HepG2 (cell line): Measurements from ENCODE around the gene CACNA1D. TPM values are rescaled to one million over a fixed set of nuclear protein-coding genes. Genes with fewer than 3 reads are reported as not detected.

Experiments used
- ATAC-seq: fragments of 200-7000 bp; cut with Tn5 transposase; 3 replicates; pipeline ENCODE4 v1.9.1; 2020; ENCODE audit warnings: mild to moderate bottlenecking, moderate library complexity
- BruUV-seq: library from RNA; stranded (reverse); fragments of 400-500 nt; replicated peaks from 2 replicates; lab custom pipeline; 2021; lab: Mats Ljungman, UMichigan
- CTCF ChIA-PET: fragments of 300-600 bp; formaldehyde crosslinking; extraction: SDS; loops from one replicate; lab custom pipeline; 2021; ENCODE audit warnings: low total read pairs, inconsistent platforms, low intra/inter-chr PET ratio; lab: Yijun Ruan, JAX
- POLR2A ChIA-PET: fragments of 350-600 bp; sonication (Branson Sonifier 250); formaldehyde crosslinking; loops from one replicate; lab custom pipeline; 2020; ENCODE audit warnings: antibody characterized with exemption, inconsistent platforms; lab: Yijun Ruan, JAX
- DNase-seq: peaks from one replicate; pipeline ENCODE4 v3.0.0-alpha.2; 2015; ENCODE audit warnings: low spot score
- FAIRE-seq: peaks from 3 replicates; lab custom pipeline; 2011; peaks lifted over from hg19 to GRCh38; lab: Jason Lieb, UNC
- H2AFZ ChIP-seq: one replicate; pipeline ENCODE4 v1.6.1; 2011; ENCODE audit warnings: low read length, inconsistent platforms
- H3K27ac ChIP-seq: fragments of 300-600 bp; 3 replicates; pipeline ENCODE4 v1.8.0; 2011; ENCODE audit warnings: mixed run types, mild to moderate bottlenecking, mixed read lengths, low read length, inconsistent platforms; ENCODE audit not compliant: insufficient read depth; ENCODE audit errors: extremely low read length
- H3K27me3 ChIP-seq, 2 experiments: fragments of 200-600 bp in 1 of 2; 2 replicates in 1 of 2; 3 replicates in 1 of 2; pipeline versions ENCODE4 v1.6.0 to v1.8.0; 2011; ENCODE audit warnings: low read length in 2 of 2, mild to moderate bottlenecking in 2 of 2, moderate library complexity in 2 of 2, inconsistent platforms in 1 of 2; ENCODE audit not compliant: insufficient read depth in 2 of 2, control insufficient read depth in 1 of 2
- H3K36me3 ChIP-seq, 2 experiments: fragments of 200-600 bp in 1 of 2; replicated peaks in 1 of 2; 2 replicates in 1 of 2; 3 replicates in 1 of 2; pipeline versions ENCODE4 v1.5.1 to v1.8.0; 2011; ENCODE audit warnings: low read length in 2 of 2, inconsistent platforms in 1 of 2; ENCODE audit not compliant: insufficient read depth in 2 of 2, control insufficient read depth in 1 of 2
- H3K4me1 ChIP-seq: 2 replicates; pipeline ENCODE4 v1.5.1; 2012; ENCODE audit warnings: low read length, inconsistent platforms; ENCODE audit not compliant: insufficient read depth
- H3K4me2 ChIP-seq: 2 replicates; pipeline ENCODE4 v1.6.0; 2011; ENCODE audit warnings: low read depth, low read length, inconsistent platforms
- H3K4me3 ChIP-seq, 3 experiments: fragments of 200-600 bp in 1 of 3; sonication (generic), shearing (Covaris generic) in 1 of 3; replicated peaks in 1 of 3; 2 replicates each; pipeline ENCODE4 v1.5.1; 2011 to 2016; ENCODE audit warnings: low read length in 3 of 3, inconsistent platforms in 2 of 3, low read depth in 2 of 3, mild to moderate bottlenecking in 2 of 3, control low read depth in 1 of 3, mixed read lengths in 1 of 3; ENCODE audit not compliant: insufficient read depth in 1 of 3
- H3K79me2 ChIP-seq: one replicate; pipeline ENCODE4 v1.6.1; 2011; ENCODE audit warnings: low read length, inconsistent platforms; ENCODE audit not compliant: insufficient read depth
- H3K9ac ChIP-seq: 2 replicates; pipeline ENCODE4 v1.6.0; 2011; ENCODE audit warnings: mild to moderate bottlenecking, low read depth, low read length, inconsistent platforms; ENCODE audit not compliant: insufficient read depth
- H3K9me3 ChIP-seq: 2 replicates; pipeline ENCODE4 v1.5.1; 2012; ENCODE audit warnings: mild to moderate bottlenecking, low read length
- H4K20me1 ChIP-seq: 2 replicates; pipeline ENCODE4 v1.6.0; 2011; ENCODE audit warnings: inconsistent platforms, mild to moderate bottlenecking, low read length, moderate library complexity; ENCODE audit not compliant: insufficient read depth
- ASH2L ChIP-seq: fragments of 300-600, 200-600 bp; sonication (generic); IDR thresholded peaks from 2 replicates; pipeline ENCODE4 v1.7.0; 2017; ENCODE audit warnings: low read depth, mild to moderate bottlenecking, moderate library complexity, mixed read lengths, low read length; ENCODE audit not compliant: insufficient read length
- CEBPZ ChIP-seq: IDR thresholded peaks from 2 replicates; pipeline ENCODE4 v1.6.1; 2012; ENCODE audit warnings: low read length, improper control_type of control experiment
- HNF1B ChIP-seq: sonication (generic); formaldehyde crosslinking; IDR thresholded peaks from 2 replicates; pipeline ENCODE4 v1.5.1; 2020; ENCODE audit warnings: mild to moderate bottlenecking, moderate library complexity, missing genetic modification reagents
- KAT8 ChIP-seq: IDR thresholded peaks from 2 replicates; pipeline ENCODE4 v1.6.1; 2016; ENCODE audit warnings: missing genetic modification reagents, missing compliant biosample characterization
- MED8 ChIP-seq: sonication (generic); formaldehyde crosslinking; IDR thresholded peaks from 2 replicates; pipeline ENCODE4 v1.8.1; 2023; ENCODE audit warnings: mild to moderate bottlenecking, missing genetic modification reagents; ENCODE audit not compliant: insufficient replicate concordance
- NCOA1 ChIP-seq: sonication (generic); formaldehyde crosslinking; IDR thresholded peaks from 2 replicates; pipeline ENCODE4 v1.9.0; 2021; ENCODE audit warnings: missing genetic modification reagents
- RORA ChIP-seq: sonication (generic); formaldehyde crosslinking; IDR thresholded peaks from 2 replicates; pipeline ENCODE4 v1.5.0; 2020; ENCODE audit warnings: mild to moderate bottlenecking, missing genetic modification reagents, moderate library complexity
- SNAPC5 ChIP-seq: sonication (generic); formaldehyde crosslinking; IDR thresholded peaks from 2 replicates; pipeline ENCODE4 v1.8.1; 2023; ENCODE audit warnings: mild to moderate bottlenecking, missing genetic modification reagents, borderline replicate concordance
- TBX2 ChIP-seq: sonication (generic); formaldehyde crosslinking; IDR thresholded peaks from 2 replicates; pipeline ENCODE4 v1.5.0; 2020; ENCODE audit warnings: missing genetic modification reagents, mild to moderate bottlenecking, borderline replicate concordance
- ZFP82 ChIP-seq: sonication (generic); formaldehyde crosslinking; IDR thresholded peaks from 2 replicates; pipeline ENCODE4 v1.5.1; 2020; ENCODE audit warnings: mild to moderate bottlenecking, missing genetic modification reagents, borderline replicate concordance
- ZNF180 ChIP-seq: sonication (generic); formaldehyde crosslinking; IDR thresholded peaks from 2 replicates; pipeline ENCODE4 v1.4.0; 2020; ENCODE audit warnings: low read depth, missing genetic modification reagents, borderline replicate concordance
- ZNF30 ChIP-seq: sonication (generic); formaldehyde crosslinking; IDR thresholded peaks from 2 replicates; pipeline ENCODE4 v1.5.0; 2020; ENCODE audit warnings: mild to moderate bottlenecking, missing genetic modification reagents
- ZNF773 ChIP-seq: sonication (generic); formaldehyde crosslinking; IDR thresholded peaks from 2 replicates; pipeline ENCODE4 v1.4.0; 2020; ENCODE audit warnings: missing genetic modification reagents, borderline replicate concordance
- in situ Hi-C: cut with HindIII; loops from 2 replicates; pipeline ENCODE4 v1.10.0; 2017; ENCODE audit warnings: low pct_unique_long_range_greater_than_20kb; ENCODE audit not compliant: extremely low pct_ligation_motif_present
- intact Hi-C: fragments of 100-400 bp; cut with micrococcal nuclease; formaldehyde crosslinking; loops from one replicate; pipeline ENCODE4 v1.10.0; 2022; ENCODE audit not compliant: unreplicated experiment
- polyA plus RNA-seq, 8 experiments: library from polyadenylated mRNA; depleted of rRNA in 3 of 8; stranded (reverse) in 7 of 8; unstranded in 1 of 8; fragments of >200 nt; fragmentation: Illumina TruSeq in 4 of 8; extraction: Trizol in 4 of 8; gene quantifications; 2 replicates each; pipeline versions ENCODE4 v1.2.1 to v1.2.3, GENCODE V29; 2011 to 2016; ENCODE audit warnings: low read depth in 4 of 8, missing spikeins in 1 of 8, mixed read lengths in 1 of 8; ENCODE audit not compliant: insufficient read depth in 1 of 8
- total RNA-seq, 5 experiments: library from RNA; depleted of rRNA; stranded (reverse); fragments of >200 nt; fragmentation: Illumina TruSeq; extraction: Trizol; gene quantifications; 2 replicates each; pipeline ENCODE4 v1.2.3, GENCODE V29; 2016; ENCODE audit warnings: low read depth in 1 of 5
- TF ChIP-seq, protein P1 (sequence below): IDR thresholded peaks from 2 replicates; pipeline ENCODE4 v1.6.1; 2016; ENCODE audit warnings: low read depth, control low read depth
- TF ChIP-seq, protein P2 (sequence below): sonication (generic); formaldehyde crosslinking; IDR thresholded peaks from 2 replicates; pipeline ENCODE4 v1.5.0; 2020; ENCODE audit warnings: missing genetic modification reagents
- TF ChIP-seq, protein P3 (sequence below): sonication (generic); formaldehyde crosslinking; IDR thresholded peaks from 2 replicates; pipeline ENCODE4 v1.8.1; 2023; ENCODE audit warnings: missing genetic modification reagents, inconsistent platforms, borderline replicate concordance

The CACNA1D gene
- total and polyA plus RNA-seq, 2 of the 13 experiments (the other 11 are each of a cell fraction or from before 2014, with no cell fraction given): 0.26 to 0.38 TPM

DNA sequence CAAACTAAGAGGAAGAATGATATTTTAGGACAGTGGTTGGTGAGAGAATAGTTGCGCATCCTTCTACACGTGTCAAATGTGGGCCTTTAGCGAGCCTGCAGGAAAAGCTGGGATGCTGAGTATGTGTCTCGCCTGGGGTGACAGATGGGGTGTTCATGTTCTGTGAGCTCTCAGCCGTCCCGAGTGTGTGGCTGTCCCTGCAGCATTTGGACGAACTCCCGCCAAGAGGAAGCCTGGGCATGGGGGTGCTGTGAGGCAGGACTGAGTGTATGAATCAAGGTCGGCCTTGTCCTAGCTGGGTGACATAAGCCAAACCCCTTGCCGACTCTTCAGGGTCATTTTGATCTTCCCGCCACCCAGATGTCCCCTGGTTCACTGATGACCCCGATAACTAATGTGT lies 94.8 kb downstream of the CACNA1D start (continued):
- TF ChIP-seq TBX2 (CRISPR knock-in tag) (no peak), MED8 (CRISPR knock-in tag) (no peak), ZNF180 (no peak), ZFP82 (no peak), HNF1B (CRISPR knock-in tag) (no peak)
- TF ChIP-seq, protein P1, sequence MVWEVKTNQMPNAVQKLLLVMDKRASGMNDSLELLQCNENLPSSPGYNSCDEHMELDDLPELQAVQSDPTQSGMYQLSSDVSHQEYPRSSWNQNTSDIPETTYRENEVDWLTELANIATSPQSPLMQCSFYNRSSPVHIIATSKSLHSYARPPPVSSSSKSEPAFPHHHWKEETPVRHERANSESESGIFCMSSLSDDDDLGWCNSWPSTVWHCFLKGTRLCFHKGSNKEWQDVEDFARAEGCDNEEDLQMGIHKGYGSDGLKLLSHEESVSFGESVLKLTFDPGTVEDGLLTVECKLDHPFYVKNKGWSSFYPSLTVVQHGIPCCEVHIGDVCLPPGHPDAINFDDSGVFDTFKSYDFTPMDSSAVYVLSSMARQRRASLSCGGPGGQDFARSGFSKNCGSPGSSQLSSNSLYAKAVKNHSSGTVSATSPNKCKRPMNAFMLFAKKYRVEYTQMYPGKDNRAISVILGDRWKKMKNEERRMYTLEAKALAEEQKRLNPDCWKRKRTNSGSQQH (CRISPR knock-in tag): no peak

GRCh38 chr3:53589806-53590205 lies 95.4 kb downstream of the CACNA1D start:
- no peak for DNase-seq
- no peak overlapping the region for H3K27ac ChIP-seq
- no TSS peak for BruUV-seq
- CTCF ChIA-PET: no interaction called here
- no peaks in the 10 kb centered on the region for H3K36me3 ChIP-seq
- no peaks in the 10 kb centered on the region for H3K79me2 ChIP-seq
- intact Hi-C loops: no loop called here
- ATAC-seq: no peak
- POLR2A ChIA-PET: no interaction called here
- no peak overlapping the region for H3K4me3 ChIP-seq
- no peak overlapping the region for H3K9ac ChIP-seq
- no peaks in the 10 kb centered on the region for H3K27me3 ChIP-seq
- no peak for FAIRE-seq
- no peaks in the 10 kb centered on the region; the same call in 1 of the 2 replicates for H3K4me1 ChIP-seq
- H2AFZ ChIP-seq: no peak overlapping the region
- no peaks in the 10 kb centered on the region for H4K20me1 ChIP-seq
- no peak overlapping the region for H3K4me2 ChIP-seq
- H3K9me3 ChIP-seq: no peaks in the 10 kb centered on the region
- in situ Hi-C loops: no loop called here
- TF ChIP-seq KAT8 (CRISPR knock-in tag) (no peak), SNAPC5 (CRISPR knock-in tag) (no peak), ASH2L (no peak), ZNF30 (CRISPR knock-in tag) (no peak), ZNF773 (no peak), RORA (CRISPR knock-in tag) (no peak), NCOA1 (CRISPR knock-in tag) (no peak), CEBPZ (no peak)
- TF ChIP-seq, protein P2, sequence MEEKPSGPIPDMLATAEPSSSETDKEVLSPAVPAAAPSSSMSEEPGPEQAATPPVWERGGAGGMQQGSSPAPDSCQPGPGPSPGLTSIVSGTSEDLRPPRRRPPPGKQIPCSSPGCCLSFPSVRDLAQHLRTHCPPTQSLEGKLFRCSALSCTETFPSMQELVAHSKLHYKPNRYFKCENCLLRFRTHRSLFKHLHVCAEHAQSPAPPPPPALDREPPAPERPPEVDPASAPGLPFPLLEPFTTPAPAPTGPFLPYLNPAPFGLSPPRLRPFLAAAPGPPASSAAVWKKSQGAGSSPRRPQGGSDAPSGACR (CRISPR knock-in tag): no peak
- TF ChIP-seq, protein P3, sequence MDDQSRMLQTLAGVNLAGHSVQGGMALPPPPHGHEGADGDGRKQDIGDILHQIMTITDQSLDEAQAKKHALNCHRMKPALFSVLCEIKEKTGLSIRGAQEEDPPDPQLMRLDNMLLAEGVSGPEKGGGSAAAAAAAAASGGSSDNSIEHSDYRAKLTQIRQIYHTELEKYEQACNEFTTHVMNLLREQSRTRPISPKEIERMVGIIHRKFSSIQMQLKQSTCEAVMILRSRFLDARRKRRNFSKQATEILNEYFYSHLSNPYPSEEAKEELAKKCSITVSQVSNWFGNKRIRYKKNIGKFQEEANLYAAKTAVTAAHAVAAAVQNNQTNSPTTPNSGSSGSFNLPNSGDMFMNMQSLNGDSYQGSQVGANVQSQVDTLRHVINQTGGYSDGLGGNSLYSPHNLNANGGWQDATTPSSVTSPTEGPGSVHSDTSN (CRISPR knock-in tag): no peak
